HepG2 (cell line): ENCODE results near the gene TMEM184B. TPM values are rescaled to one million over a fixed set of nuclear protein-coding genes. Genes with fewer than 3 reads are reported as not detected.
A peak's percentile ranks its signal among the peaks of the same experiment; 100 is the strongest.

Experiments
- ELF3 ChIP-seq: IDR thresholded peaks from 2 replicates; pipeline ENCODE4 v1.6.1; 2016; ENCODE audit warnings: missing genetic modification reagents, missing compliant biosample characterization
- GABPA ChIP-seq, 2 experiments: IDR thresholded peaks; 2 replicates each; pipeline ENCODE4 v1.6.1; 2011 to 2016; ENCODE audit warnings: low read depth in 2 of 2, low read length in 1 of 2, missing biosample characterization in 1 of 2, missing genetic modification characterization in 1 of 2
- HDAC2 ChIP-seq: sonication (generic); formaldehyde crosslinking; IDR thresholded peaks from 2 replicates; pipeline ENCODE4 v1.4.0; 2020; ENCODE audit warnings: missing genetic modification reagents
- JUN ChIP-seq: sonication (generic); formaldehyde crosslinking; IDR thresholded peaks from 2 replicates; pipeline ENCODE4 v1.4.0; 2020; ENCODE audit warnings: mild to moderate bottlenecking, missing genetic modification reagents
- NFYC ChIP-seq: IDR thresholded peaks from 2 replicates; pipeline ENCODE4 v1.6.1; 2016; ENCODE audit warnings: missing genetic modification reagents, missing compliant biosample characterization
- ZNF20 ChIP-seq: sonication (generic); formaldehyde crosslinking; IDR thresholded peaks from 2 replicates; pipeline ENCODE4 v1.4.0; 2020; ENCODE audit warnings: mild to moderate bottlenecking, moderate library complexity, missing genetic modification reagents
- ZNF292 ChIP-seq: sonication (generic); formaldehyde crosslinking; IDR thresholded peaks from 2 replicates; pipeline ENCODE4 v1.8.1; 2022; ENCODE audit warnings: mild to moderate bottlenecking, low read depth, missing genetic modification reagents, borderline replicate concordance
- ZNF382 ChIP-seq: sonication (generic); formaldehyde crosslinking; IDR thresholded peaks from 2 replicates; pipeline ENCODE4 v1.5.0; 2020; ENCODE audit warnings: missing genetic modification reagents, mild to moderate bottlenecking, borderline replicate concordance
- ZNF549 ChIP-seq: sonication (generic); formaldehyde crosslinking; IDR thresholded peaks from 2 replicates; pipeline ENCODE4 v1.5.0; 2020; ENCODE audit warnings: missing genetic modification reagents
- ZNF678 ChIP-seq: sonication (generic); formaldehyde crosslinking; IDR thresholded peaks from 2 replicates; pipeline ENCODE4 v1.4.0; 2020; ENCODE audit warnings: mild to moderate bottlenecking, missing genetic modification reagents
- ZNF841 ChIP-seq: sonication (generic); formaldehyde crosslinking; IDR thresholded peaks from 2 replicates; pipeline ENCODE4 v1.8.1; 2023; ENCODE audit warnings: missing genetic modification reagents, borderline replicate concordance
- polyA plus RNA-seq, 8 experiments: library from polyadenylated mRNA; depleted of rRNA in 3 of 8; stranded (reverse) in 7 of 8; unstranded in 1 of 8; fragments of >200 nt; fragmentation: Illumina TruSeq in 4 of 8; extraction: Trizol in 4 of 8; gene quantifications; 2 replicates each; pipeline versions ENCODE4 v1.2.1 to v1.2.3, GENCODE V29; 2011 to 2016; ENCODE audit warnings: low read depth in 4 of 8, missing spikeins in 1 of 8, mixed read lengths in 1 of 8; ENCODE audit not compliant: insufficient read depth in 1 of 8
- total RNA-seq, 5 experiments: library from RNA; depleted of rRNA; stranded (reverse); fragments of >200 nt; fragmentation: Illumina TruSeq; extraction: Trizol; gene quantifications; 2 replicates each; pipeline ENCODE4 v1.2.3, GENCODE V29; 2016; ENCODE audit warnings: low read depth in 1 of 5
- TF ChIP-seq, protein P1 (sequence below), 2 experiments: sonication (generic) in 1 of 2; formaldehyde crosslinking in 1 of 2; IDR thresholded peaks; 2 replicates each; pipeline versions ENCODE4 v1.5.1 to v1.6.1; 2011 to 2020; ENCODE audit warnings: borderline replicate concordance in 1 of 2, low read depth in 1 of 2, low read length in 1 of 2, mild to moderate bottlenecking in 1 of 2, missing genetic modification reagents in 1 of 2, moderate library complexity in 1 of 2
- TF ChIP-seq, protein P2 (sequence below): fragments of 450-650 bp; IDR thresholded peaks from 2 replicates; pipeline ENCODE4 v1.6.1; 2017
- TF ChIP-seq, protein P3 (sequence below): sonication (generic); formaldehyde crosslinking; IDR thresholded peaks from 2 replicates; pipeline ENCODE4 v1.9.0; 2021; ENCODE audit warnings: mild to moderate bottlenecking, missing genetic modification reagents
- TF ChIP-seq, protein P4 (sequence below): IDR thresholded peaks from 2 replicates; pipeline ENCODE4 v1.6.1; 2012; ENCODE audit warnings: low read length, improper control_type of control experiment

The TMEM184B gene
- total and polyA plus RNA-seq, 2 of the 13 experiments (the other 11 are each of a cell fraction or from before 2014, with no cell fraction given), result 15.9 to 16.0 TPM

DNA sequence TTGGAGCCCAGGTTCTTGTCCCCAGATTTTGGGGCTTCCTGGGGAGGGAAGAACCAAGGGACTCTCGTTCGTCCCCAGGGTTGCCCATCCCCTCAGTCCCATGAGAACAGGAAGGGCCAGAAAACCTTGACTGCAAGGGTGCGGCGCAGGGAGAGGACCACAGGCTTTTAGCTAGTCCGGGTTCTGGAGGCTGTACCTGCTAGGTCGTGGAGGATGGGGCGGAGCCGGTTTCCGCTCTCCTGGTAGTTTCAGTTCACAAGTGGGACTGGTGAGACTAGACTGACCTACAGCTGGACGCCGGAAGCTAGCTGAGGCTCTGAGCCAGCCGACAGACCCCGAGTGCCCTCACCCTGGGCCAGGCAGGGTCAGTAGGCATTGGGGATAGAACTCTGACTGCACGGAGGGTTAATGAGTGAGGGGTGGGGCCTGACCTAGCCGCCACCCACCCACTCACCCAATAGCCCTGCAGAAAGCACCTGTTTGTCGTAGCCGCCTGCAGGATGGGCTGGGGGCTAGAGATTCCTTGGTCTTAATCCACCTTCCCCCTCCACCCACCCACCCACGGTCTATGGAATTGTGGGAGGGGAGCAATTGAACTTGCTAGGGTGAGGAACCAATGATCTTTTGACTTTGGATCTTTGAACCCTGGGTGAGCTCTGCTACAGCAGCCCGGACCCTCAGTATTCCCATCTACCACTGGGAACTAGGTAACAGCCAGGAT lies 69.6 kb downstream of the TMEM184B start (continued):
- TF ChIP-seq, protein P1, sequence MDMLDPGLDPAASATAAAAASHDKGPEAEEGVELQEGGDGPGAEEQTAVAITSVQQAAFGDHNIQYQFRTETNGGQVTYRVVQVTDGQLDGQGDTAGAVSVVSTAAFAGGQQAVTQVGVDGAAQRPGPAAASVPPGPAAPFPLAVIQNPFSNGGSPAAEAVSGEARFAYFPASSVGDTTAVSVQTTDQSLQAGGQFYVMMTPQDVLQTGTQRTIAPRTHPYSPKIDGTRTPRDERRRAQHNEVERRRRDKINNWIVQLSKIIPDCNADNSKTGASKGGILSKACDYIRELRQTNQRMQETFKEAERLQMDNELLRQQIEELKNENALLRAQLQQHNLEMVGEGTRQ (IDR thresholded peaks at IDR 0.05; ENCODE audit: low read depth, low read length), result no peak
- TF ChIP-seq, protein P1 (CRISPR knock-in tag; IDR thresholded peaks at IDR 0.05; ENCODE audit: borderline replicate concordance), result peak; percentile 56; the same call in 1 of the 2 replicates
- TF ChIP-seq HDAC2 (CRISPR knock-in tag) (no peak), ZNF678 (CRISPR knock-in tag) (no peak), ZNF382 (no peak), ZNF549 (no peak), GABPA (IDR thresholded peaks at IDR 0.05; ENCODE audit: low read depth, low read length) (no peak), GABPA (CRISPR knock-in tag; IDR thresholded peaks at IDR 0.05; ENCODE audit: low read depth) (peak; percentile 48; the same call in 1 of the 2 replicates), JUN (CRISPR knock-in tag) (no peak), ZNF20 (CRISPR knock-in tag) (no peak), NFYC (CRISPR knock-in tag) (no peak), ZNF841 (no peak), ZNF292 (CRISPR knock-in tag) (no peak), ELF3 (CRISPR knock-in tag) (no peak)
- TF ChIP-seq, protein P2, sequence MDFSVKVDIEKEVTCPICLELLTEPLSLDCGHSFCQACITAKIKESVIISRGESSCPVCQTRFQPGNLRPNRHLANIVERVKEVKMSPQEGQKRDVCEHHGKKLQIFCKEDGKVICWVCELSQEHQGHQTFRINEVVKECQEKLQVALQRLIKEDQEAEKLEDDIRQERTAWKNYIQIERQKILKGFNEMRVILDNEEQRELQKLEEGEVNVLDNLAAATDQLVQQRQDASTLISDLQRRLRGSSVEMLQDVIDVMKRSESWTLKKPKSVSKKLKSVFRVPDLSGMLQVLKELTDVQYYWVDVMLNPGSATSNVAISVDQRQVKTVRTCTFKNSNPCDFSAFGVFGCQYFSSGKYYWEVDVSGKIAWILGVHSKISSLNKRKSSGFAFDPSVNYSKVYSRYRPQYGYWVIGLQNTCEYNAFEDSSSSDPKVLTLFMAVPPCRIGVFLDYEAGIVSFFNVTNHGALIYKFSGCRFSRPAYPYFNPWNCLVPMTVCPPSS, result no peak
- TF ChIP-seq, protein P3, sequence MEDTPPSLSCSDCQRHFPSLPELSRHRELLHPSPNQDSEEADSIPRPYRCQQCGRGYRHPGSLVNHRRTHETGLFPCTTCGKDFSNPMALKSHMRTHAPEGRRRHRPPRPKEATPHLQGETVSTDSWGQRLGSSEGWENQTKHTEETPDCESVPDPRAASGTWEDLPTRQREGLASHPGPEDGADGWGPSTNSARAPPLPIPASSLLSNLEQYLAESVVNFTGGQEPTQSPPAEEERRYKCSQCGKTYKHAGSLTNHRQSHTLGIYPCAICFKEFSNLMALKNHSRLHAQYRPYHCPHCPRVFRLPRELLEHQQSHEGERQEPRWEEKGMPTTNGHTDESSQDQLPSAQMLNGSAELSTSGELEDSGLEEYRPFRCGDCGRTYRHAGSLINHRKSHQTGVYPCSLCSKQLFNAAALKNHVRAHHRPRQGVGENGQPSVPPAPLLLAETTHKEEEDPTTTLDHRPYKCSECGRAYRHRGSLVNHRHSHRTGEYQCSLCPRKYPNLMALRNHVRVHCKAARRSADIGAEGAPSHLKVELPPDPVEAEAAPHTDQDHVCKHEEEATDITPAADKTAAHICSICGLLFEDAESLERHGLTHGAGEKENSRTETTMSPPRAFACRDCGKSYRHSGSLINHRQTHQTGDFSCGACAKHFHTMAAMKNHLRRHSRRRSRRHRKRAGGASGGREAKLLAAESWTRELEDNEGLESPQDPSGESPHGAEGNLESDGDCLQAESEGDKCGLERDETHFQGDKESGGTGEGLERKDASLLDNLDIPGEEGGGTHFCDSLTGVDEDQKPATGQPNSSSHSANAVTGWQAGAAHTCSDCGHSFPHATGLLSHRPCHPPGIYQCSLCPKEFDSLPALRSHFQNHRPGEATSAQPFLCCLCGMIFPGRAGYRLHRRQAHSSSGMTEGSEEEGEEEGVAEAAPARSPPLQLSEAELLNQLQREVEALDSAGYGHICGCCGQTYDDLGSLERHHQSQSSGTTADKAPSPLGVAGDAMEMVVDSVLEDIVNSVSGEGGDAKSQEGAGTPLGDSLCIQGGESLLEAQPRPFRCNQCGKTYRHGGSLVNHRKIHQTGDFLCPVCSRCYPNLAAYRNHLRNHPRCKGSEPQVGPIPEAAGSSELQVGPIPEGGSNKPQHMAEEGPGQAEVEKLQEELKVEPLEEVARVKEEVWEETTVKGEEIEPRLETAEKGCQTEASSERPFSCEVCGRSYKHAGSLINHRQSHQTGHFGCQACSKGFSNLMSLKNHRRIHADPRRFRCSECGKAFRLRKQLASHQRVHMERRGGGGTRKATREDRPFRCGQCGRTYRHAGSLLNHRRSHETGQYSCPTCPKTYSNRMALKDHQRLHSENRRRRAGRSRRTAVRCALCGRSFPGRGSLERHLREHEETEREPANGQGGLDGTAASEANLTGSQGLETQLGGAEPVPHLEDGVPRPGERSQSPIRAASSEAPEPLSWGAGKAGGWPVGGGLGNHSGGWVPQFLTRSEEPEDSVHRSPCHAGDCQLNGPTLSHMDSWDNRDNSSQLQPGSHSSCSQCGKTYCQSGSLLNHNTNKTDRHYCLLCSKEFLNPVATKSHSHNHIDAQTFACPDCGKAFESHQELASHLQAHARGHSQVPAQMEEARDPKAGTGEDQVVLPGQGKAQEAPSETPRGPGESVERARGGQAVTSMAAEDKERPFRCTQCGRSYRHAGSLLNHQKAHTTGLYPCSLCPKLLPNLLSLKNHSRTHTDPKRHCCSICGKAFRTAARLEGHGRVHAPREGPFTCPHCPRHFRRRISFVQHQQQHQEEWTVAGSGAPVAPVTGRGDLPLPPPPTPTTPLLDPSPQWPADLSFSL (CRISPR knock-in tag), result no peak
- TF ChIP-seq, protein P4, sequence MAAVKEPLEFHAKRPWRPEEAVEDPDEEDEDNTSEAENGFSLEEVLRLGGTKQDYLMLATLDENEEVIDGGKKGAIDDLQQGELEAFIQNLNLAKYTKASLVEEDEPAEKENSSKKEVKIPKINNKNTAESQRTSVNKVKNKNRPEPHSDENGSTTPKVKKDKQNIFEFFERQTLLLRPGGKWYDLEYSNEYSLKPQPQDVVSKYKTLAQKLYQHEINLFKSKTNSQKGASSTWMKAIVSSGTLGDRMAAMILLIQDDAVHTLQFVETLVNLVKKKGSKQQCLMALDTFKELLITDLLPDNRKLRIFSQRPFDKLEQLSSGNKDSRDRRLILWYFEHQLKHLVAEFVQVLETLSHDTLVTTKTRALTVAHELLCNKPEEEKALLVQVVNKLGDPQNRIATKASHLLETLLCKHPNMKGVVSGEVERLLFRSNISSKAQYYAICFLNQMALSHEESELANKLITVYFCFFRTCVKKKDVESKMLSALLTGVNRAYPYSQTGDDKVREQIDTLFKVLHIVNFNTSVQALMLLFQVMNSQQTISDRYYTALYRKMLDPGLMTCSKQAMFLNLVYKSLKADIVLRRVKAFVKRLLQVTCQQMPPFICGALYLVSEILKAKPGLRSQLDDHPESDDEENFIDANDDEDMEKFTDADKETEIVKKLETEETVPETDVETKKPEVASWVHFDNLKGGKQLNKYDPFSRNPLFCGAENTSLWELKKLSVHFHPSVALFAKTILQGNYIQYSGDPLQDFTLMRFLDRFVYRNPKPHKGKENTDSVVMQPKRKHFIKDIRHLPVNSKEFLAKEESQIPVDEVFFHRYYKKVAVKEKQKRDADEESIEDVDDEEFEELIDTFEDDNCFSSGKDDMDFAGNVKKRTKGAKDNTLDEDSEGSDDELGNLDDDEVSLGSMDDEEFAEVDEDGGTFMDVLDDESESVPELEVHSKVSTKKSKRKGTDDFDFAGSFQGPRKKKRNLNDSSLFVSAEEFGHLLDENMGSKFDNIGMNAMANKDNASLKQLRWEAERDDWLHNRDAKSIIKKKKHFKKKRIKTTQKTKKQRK, result no peak
